Stimulated activated CD4-positive, alpha-beta T cell treated with anti-CD3 and anti-CD28 coated beads, Interleukin-12 subunit alpha, Interleukin-12 subunit beta, amount 100 ng/mL, for 24 hours (primary cell): ENCODE results near the gene KRT20.
"Not testable (repeated sequence)": the region's sequence is repeated elsewhere in the genome, so short reads cannot be mapped to it uniquely, and the experiment has no call there.

Source experiments
- DNase-seq, 2 experiments: peaks; one replicate each; pipeline ENCODE4 v3.0.0-alpha.2; 2020; ENCODE audit warnings: low read depth in 2 of 2

KRT20 gene, protein sequence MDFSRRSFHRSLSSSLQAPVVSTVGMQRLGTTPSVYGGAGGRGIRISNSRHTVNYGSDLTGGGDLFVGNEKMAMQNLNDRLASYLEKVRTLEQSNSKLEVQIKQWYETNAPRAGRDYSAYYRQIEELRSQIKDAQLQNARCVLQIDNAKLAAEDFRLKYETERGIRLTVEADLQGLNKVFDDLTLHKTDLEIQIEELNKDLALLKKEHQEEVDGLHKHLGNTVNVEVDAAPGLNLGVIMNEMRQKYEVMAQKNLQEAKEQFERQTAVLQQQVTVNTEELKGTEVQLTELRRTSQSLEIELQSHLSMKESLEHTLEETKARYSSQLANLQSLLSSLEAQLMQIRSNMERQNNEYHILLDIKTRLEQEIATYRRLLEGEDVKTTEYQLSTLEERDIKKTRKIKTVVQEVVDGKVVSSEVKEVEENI

DNA sequence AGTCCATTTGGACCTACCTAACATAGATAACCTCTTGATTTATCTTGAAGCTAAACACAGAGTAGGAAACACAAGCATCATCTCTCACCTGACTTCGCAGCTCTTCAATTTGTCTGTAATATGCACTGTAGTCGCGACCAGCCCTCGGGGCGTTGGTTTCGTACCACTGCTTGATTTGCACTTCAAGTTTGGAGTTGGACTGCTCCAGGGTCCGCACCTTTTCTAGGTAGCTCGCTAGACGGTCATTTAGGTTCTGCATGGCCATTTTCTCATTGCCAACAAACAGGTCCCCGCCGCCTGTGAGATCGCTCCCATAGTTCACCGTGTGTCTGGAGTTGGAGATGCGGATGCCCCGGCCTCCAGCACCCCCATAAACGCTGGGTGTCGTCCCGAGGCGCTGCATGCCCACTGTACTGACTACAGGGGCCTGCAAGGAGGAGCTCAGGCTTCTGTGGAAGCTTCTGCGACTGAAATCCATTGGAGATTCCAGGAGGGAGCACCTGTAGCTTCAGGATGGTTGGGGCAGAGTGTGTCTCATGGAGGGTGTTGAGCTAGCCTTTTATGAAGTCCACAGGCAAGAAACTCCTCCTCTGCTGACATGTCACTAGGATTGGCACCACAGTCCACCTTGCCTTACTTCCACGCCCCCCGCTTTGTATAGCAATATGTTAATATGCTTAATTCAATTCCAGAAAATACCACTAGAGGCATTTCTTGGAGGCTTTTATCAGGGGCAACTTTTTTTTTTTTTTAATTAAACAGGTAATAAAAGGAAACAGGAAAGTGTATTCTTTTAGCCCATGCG lies at the start of gene KRT20:
KRT20 (minus strand) TSS at position 535 of the 805 bp plus-strand sequence; CDS start at position 478, 57 bp downstream.
- DNase-seq, result no peak

DNA sequence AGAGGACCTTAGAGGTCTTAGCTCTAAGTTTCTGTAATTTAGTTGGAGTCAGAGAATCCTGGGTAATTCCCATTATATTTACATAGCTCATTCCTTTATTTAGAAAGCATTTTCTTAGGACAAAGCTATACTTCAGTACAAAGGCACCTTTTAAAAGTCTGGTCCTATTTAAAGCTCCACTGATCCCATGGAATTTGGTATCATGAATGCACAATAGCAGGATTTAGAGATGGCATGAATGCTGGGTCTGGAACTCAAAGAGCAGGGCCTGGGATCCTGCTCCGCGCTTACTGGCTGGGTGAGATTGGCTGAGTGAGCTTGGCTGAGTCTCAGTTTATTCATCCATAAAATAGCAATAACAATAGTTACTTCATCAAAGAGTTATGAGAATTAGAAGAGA lies 47.6 kb upstream of the KRT20 start:
- DNase-seq, result no peak

DNA sequence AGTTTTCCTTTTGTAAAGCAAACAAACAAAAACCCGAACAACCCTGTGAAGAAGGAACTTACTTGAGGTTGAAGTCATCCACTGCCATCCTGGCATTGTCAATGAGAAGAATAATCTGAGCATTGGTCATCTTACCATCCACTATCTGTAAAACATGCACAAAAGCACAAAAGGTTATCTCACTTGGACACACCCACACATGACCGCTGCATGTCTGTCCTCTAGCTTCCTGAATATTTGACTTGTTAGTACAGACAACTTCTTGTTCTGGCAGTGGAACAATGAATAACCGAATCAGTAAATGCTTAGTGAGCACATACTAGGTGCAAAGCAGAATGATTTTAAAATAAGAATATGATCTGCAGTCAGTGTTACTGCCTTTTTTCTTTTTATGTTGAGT lies 46.3 kb upstream of the KRT20 start:
- DNase-seq, result no peak

DNA sequence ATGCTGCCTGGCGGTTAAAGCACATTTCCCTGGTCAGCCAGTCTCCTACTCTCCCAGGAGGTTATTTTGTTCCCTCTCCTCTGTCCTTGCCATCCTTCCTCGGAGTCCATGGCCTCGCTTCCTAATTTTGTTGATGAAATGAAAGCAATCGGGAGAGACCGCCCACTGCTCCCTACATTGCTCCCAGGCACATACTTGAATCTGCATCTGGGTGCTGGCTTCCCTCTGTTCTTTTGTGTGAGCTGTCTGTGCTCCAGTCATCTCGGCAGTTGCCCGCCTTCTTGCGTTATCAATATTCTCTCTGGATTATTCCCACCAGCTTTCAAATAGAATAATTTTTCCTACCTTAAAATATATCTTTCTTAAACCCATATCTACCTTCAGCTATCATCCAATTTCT lies 41.3 kb upstream of the KRT20 start:
- no peak for DNase-seq

DNA sequence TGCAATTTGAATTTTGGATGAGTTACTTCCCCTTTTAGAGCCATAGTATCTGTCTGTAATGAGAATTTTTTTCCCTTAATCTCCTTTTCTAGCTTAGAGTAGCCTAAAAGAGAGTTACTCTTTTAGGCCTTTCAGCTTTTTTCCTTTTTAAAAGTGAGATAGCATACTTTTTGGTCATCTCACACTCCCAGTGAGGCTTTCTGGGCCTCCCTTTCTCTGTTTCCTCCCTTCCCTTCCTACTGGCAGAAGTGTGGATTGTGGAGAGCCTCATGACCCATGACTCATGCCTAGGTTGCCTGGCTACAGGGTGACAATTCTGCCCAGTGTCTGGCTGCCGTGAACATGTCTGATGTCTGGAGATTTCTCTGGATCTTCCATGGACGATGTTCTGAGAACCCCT lies 37.2 kb upstream of the KRT20 start:
- no peak for DNase-seq

DNA sequence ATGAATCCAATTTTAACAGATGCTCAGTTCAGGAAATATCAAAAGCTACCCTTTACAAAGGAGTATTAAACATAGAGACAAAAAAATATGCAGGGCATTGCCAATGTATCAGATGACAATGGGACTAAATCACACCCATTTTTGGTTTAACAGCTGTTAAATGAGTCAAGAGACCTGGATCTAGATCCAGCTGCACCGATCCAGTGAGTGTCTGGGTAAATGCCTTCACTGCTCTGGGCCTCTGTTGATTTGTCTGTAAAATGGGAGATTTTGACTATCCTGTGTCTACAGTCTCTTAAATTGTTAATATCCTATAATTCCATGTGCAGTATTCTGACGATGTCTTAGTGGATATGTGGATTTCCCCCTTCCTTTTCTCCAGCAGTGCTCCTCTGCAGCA lies 36.0 kb upstream of the KRT20 start:
- DNase-seq, result no peak

DNA sequence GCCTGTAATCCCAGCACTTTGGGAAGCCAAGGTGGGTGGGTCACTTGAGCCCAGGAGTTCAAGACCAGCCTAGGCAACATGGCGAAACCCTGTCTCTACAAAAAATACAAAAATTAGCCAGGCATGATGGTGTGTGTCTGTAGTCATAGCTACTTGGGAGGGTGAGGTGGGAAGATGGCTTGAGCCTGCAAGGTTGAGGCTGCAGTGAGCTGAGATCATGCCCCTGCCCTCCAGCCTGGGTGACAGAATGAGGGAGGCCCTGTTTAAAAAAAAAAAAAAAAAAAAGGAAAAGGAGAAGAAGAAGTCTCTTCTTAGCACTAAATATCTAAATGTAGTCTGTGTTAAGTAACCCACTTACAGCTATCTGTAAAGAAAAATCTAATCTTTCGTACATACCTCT lies 32.1 kb upstream of the KRT20 start:
- not testable (repeated sequence) for DNase-seq

DNA sequence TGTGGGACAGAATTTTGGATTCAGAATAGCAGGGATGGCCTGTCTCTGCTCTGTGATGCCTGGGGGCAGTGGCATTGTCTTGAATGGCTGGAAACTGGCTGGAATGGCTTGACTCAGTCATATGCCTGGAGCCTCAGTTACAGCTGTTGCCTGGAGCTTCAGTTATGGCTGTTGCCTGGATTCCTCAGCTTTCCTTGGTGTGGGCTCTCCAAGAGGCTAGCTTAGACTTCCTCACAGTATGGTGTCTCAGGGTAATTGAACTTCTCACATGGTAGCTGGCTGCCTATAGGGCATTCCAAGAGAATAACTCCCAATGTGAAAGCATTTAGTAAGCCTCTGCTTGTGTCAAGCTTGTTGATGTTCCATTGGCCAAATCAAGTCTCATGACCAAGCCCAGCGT lies 31.3 kb upstream of the KRT20 start:
- DNase-seq, result no peak

DNA sequence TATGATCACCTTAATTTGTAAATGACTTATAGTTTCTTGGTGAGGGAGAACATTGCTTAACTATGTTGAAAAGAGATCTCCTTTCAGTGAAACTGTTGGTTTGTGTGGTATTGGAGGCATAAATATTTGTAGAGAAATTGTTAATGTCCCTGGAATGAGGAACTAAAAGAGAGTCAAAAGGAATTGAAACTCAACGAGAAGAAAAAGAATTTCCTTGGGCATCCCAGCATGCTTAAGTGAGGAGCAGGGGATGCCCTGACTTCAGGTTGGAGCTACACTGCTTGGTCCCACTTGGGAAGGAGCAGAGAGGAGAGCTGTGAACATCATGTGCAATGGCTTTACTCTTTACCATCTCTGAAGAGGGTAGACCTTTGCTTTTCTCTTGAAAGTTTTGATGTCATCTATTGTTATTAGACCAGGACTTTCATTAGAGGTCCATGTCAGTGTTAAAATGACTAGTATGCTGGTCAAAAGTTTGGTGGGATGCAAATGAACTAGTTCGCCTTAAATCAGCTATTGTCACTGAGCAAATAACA lies 30.7 kb upstream of the KRT20 start:
- DNase-seq, result no peak

DNA sequence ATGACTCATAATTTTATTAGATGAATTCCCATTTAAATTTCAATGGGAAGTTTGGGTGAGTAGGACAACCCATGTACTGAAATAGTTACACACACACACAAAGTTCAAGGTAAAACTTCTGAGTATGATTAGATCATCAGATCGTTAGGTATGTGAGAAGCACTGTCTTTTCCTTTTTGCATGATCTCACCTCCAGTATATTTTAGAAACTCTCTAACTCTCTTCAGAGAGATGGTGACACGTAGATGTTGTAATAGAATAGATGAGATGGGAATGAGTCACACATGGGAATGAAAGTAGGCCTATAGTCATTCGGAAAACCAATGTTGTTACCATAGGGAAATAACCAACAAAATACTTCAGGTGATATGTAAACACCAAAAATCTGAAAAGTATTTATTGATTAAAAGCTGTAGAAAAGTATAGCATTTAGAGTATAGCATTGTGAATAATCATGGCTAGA lies 30.2 kb upstream of the KRT20 start:
- DNase-seq, result no peak

DNA sequence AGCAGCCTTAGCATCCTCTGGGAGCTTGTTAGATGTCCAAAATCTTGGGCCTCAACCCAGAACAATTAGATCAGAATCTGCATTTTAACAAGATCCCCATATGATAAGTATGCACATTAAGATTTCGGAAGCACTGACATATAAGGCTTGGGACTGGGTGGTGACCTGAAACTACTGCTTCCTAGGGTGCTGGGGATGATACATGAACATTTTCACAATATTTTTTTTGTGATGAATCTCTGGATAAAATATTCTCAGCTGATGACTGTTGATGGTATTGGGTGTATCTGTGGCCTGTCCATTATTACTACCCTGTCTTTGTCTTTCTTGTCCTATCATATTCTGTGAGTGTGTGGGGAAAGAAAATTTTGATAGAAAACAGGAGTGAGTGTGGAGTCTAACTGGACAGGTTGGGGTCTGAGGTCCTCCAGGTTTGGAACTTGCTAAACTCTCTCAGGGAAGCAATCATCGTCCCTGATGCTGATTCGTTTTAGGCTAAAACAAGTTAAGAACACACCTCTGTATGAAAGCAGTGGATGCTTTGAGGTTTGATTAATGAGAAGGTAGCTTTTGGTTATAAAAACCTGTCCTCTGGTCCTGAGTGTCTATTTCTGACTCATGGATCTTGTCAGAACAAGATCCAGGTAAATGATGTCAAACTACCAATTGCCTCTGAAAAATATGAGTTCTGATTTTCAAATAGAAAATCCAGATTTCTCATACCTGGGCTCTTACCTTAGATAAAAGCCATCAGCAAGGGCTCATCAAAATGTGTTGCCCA lies 29.2 kb upstream of the KRT20 start:
- no peak for DNase-seq

DNA sequence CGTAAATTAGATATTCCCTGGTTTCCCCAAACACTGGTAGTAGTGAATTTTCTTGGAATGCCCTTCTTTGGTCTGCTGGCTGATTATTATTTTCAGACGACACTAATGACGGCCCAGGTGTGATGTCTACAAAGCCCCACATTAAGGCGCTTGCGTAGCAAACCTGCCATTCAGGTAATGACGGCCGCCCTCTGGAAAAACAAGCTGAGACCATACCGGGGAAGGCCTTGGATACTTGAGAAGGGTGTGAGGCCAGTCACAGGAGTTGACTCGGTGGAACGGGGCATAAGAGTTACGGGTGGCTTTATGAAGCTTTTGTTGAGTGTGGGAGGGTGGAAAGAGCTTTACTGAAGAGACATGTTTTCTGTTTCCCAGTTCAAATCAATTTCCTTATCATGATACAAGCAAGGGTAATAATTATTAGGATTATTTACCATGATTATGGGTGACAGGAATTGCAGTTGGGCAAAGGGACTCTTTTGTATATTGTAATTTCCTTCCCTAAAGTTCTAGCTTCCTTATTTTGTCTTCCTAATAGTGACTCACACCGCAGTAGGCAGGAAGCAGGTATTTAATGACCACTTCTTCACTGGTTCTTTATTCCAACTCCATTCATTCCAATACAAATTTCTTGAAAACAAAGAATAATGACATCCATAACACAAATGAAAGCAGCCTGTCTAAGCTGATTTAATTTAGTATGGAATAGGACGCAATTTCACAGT lies 27.6 kb upstream of the KRT20 start:
- no peak for DNase-seq

DNA sequence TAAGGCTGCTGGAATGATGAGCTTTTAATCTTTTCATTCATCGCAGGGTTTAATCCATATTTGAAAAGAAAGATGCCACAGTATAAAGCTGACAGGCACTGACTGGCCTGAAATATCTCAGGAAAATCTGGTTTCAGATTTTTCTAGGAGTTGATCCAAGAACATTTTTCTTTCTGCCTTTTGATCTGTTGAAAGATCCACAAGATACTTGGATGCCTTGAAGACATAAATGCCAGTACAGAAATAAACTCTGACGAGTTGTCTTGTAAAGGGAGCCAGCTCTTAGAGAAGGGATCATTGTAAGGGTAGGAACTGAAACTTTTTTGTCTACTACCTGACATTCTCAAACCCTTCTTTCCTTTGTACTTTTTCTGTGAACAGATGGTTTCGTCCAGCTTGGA lies 25.4 kb upstream of the KRT20 start:
- DNase-seq, result no peak

DNA sequence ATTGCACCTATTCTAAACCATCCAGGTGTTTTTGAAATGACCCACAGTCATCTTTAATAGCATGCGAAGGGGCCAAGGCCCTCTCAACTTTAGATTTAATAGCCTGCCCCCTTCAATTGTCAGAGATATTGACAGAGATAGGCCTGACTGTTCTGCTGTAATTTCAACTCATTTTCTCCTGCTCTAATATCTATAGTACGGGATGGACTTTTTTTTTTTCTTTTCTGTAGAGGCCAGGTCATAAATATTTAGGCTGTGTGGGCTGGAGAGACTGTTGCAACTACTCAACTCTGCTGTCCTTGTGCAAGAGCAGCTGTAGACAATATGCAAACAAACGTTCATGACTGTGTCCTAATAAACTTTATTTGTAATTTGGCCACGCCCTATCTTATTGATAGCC lies 24.7 kb upstream of the KRT20 start:
- DNase-seq, result no peak

DNA sequence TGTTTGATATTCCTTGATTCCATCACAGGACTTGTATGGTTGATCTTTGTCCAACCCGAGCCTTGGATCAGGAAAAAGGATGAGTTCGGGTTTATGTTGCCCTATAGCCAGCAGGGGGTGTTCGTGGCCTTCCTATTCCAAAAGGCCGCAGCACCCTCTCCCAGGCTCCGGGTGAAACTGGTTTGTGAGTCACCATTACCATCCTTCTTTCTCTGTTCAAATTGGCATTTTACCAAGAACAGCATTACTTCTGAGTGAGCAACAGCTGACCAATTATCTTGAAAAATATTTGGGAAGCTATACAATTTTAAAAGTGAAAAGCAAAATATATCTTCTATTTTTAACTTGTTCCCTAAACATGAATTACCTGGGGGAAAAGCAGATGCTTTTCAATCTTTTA lies 24.3 kb upstream of the KRT20 start:
- peak; percentile 48 to 56 for DNase-seq

DNA sequence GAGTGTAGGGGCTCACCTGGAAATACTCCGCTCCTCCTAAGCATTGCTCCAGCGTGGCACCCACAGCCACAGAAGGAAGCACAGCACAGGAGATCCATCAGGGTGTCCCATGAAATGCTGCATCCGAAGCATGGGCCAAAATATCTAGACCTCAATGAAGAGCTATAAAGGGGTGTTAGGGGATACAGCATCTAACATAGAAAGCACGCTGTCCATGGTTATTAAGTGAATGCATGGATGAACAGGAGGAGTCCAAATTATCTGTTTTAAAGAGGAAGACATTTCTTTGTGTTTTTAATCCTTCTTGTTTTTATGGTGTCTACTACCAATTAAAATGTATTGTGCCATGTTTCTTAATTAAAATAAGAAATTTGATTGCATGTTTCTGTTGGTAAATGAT lies 21.6 kb upstream of the KRT20 start:
- DNase-seq, result no peak

DNA sequence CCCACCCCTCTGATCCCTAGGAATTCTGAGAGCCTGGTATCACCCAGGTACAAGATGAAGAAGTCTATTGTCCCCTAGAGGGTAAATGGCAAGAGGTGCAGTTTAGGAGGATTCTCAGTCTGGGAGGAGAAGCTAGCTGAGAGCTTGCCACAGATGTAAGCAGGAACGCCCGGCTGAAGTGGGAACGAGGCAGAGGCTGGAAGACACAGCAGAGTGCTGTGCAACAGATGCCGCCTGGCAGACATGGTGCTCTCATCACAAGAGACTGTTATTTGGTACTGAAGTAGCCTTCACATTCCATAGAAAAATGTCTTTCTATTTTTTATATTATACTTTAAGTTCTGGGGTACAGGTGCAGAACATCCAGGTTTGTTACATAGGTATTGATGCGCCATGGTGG lies 20.3 kb upstream of the KRT20 start:
- no peak for DNase-seq

DNA sequence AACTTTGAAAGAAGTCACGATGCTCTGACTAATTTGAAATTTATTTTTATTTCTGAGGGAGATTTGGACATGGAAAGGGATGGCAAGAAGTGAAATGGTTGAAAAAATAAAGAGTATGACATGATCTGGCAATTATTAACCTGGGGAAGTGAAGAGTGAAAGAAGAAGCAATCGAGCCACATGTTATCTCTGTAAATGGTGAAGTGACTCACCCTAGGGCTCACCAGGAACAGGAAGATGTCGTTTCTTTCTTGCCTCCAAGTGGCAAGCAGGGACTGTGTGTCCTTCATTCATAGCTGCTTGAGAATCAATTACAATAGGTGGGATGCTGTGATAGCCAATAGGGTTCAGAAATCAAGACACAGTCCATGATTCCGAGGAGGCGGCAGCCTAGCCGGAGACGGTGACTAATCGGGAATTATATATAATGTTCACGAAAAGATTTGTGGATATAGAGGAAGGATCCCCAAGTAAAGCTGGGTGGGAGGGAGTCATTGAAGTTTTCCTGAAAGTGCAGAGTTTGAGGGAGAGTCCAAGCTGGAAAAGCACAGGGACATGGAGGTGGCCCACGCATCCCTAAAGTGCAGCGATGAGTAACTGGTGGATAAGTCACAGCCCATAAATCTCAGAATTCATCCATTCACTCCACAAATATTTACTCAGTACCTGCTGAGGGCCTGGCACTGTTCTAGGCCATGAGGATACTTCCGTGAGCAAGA lies 18.2 kb upstream of the KRT20 start:
- no peak for DNase-seq

DNA sequence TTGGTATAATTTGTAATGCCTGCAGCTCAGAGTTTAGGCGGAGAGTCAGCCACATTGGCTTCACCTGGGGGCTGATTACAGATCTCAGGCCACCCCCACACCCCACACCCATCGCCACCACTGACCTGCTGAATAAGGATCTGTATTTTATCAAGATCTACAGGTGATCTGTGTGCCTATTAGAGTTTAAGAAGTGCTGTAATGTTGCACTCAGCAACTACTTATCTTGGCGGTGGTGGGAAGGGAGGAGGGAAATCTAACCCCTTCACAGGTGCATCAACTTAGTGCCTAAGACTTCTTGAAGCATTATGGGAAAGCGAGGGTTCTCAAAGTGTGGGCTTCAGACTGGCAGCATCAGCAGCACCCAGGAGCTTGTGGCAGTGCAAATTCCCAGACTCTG lies 17.5 kb upstream of the KRT20 start:
- DNase-seq, result no peak

DNA sequence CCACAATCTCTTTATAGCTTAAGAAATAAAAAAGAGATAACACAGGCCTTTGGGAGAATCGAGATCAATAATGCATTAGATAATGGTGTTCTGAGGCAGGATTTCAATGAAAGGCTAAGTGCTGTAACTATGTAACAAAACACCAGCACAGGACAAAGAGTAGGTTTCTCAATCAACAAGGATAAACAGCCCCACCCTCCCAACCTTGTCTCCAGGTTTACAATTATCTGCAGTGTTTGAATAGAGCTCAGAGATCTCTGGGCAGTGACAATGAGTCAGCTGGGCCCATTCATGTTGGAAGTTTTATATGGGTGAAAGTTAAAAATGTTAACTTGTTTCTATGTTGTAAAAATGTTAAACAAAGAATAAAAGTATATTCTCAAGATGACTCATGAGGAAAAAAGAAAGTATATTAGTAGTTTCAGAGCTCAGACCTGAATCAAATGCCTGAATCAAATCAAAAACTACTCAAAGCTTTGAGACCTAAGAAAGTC lies 17.0 kb upstream of the KRT20 start:
- DNase-seq, result no peak
